Transverse colon (tissue), 3 donors: ENCODE results near the gene CBLIF.

ENCODE experiments used
- EP300 ChIP-seq: sonication (generic); formaldehyde crosslinking; IDR thresholded peaks from one replicate; pipeline ENCODE4 v1.6.1; 2017; ENCODE audit warnings: antibody characterized with exemption, low read depth
- POLR2A ChIP-seq: fragments of 450-650 bp; IDR thresholded peaks from one replicate; pipeline ENCODE4 v1.6.1; 2016; ENCODE audit warnings: antibody characterized with exemption, mild to moderate bottlenecking, moderate library complexity
- TF ChIP-seq, protein P1 (sequence below), 5 experiments: fragments of 200-600 bp in 3 of 5; fragments of 450-650 bp in 2 of 5; sonication (generic) in 3 of 5; IDR thresholded peaks; 1 replicate in 2 of 5; 2 replicates in 3 of 5; pipeline ENCODE4 v1.5.1; 2016 to 2017; ENCODE audit warnings: antibody characterized with exemption in 5 of 5, inconsistent platforms in 3 of 5, mild to moderate bottlenecking in 2 of 5, moderate library complexity in 1 of 5

DNA sequence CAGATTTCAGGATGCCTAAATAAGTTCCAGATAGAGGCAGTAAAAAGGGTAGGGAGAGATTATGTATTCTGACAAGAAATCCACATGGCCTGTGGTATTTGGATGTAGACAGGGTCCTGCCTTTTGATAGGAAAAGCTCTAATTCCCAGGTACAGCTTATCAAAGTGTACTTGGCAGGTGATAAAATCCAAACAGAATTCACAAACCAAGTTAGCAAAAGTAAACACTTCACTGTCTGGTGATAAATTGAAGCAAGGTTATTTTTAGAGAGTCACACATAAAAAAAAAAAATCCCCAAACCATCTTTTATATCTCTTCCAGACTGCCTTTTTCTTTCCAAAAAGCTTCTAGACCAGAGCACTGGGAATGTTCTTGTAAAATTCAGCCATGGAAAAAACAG lies 5.7 kb downstream of the CBLIF start:
- TF ChIP-seq, protein P1, sequence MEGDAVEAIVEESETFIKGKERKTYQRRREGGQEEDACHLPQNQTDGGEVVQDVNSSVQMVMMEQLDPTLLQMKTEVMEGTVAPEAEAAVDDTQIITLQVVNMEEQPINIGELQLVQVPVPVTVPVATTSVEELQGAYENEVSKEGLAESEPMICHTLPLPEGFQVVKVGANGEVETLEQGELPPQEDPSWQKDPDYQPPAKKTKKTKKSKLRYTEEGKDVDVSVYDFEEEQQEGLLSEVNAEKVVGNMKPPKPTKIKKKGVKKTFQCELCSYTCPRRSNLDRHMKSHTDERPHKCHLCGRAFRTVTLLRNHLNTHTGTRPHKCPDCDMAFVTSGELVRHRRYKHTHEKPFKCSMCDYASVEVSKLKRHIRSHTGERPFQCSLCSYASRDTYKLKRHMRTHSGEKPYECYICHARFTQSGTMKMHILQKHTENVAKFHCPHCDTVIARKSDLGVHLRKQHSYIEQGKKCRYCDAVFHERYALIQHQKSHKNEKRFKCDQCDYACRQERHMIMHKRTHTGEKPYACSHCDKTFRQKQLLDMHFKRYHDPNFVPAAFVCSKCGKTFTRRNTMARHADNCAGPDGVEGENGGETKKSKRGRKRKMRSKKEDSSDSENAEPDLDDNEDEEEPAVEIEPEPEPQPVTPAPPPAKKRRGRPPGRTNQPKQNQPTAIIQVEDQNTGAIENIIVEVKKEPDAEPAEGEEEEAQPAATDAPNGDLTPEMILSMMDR (IDR thresholded peaks at IDR 0.05): no peak
- TF ChIP-seq POLR2A: no peak
- TF ChIP-seq EP300: no peak
